HG03175 (cell line): ENCODE measurements around the gene GTSF1L.
"Not testable (repeated sequence)": the region's sequence is repeated elsewhere in the genome, so short reads cannot be mapped to it uniquely, and the experiment has no call there.

Experiments
- ATAC-seq: cut with Tn5 transposase; IDR thresholded peaks from one replicate; pipeline ENCODE4 v1.9.1; 2021; ENCODE audit warnings: mild to moderate bottlenecking, moderate library complexity; ENCODE audit not compliant: unreplicated experiment

Gene GTSF1L

DNA sequence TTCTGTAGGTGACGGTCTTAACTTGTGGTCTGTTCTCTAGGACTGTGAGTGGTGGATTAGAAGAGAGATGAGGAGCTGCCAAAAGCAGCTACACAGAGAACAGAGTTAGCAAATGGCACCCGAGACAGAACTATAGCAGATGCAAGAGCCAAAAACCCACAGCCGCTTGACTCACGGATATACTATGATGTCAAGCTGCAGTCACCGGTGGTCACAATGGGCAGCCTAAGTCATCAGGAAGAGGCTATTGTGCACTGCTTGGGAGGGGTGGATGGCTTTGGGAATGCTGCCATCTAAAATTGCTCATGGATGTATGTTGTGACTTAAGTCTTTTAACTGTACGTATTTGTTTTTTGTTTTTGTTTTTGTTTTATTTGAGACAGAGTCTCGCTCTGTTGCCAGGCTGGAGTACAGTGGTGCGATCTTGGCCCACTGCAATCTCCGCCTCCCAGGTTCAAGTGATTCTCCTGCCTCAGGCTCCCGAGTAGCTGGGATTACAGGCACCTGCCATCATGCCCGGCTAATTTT, at the start of gene GTSF1L:
GTSF1L (minus strand) TSS at position 192 of the 528 bp plus-strand sequence. CDS start 308 bp downstream, outside the sequence.
- ATAC-seq: no peak

DNA sequence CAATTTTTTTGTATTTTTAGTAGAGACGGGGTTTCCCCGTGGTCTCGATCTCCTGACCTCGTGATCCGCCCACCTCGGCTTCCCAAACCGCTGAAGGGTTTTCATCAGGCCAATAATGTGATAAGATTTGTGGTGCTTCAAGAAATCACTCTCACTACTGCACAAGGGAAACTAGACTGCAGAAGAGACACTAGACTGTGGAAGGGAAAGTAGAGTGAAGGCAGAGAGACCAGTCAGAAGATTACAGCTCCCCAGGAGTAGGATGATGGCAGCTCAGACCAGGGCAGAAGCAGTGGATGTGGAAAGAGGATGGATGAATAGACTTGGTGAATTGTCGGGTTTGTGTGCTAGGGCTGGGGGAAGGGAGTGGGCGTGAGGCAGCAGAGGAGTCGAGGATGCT, 48.0 kb upstream of the GTSF1L start:
- ATAC-seq: no peak

DNA sequence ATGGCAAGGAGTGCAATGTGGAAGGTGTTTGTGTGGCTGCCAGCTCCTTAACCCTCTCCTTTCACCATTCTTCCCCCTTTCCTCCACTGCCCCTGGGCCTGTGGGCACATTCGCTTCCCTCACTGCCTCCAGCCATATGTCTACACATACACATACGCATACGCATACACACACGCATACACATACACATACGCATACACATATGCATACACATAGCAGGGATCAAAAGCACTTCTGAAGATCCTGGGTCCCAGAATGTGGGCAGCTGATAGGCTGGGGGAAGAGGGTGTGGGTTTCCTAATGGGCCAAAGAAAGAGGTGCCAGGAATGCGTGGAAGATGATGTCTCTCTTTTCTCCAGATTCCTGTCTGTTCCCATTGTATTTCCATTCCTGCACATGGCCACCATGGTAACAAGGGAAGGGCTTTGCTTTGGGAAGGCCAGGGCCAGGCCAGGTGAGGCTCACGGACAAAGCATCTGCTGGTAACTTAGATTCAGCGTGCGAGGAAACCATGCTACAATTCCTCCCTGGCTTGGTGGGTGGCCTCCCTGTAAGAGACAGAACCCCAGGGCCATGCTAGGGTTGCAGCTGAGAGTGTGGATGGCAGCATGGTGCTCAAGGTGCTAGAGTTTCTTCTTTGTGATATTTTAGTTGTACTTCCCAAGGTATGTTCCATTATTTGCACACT, 44.8 kb upstream of the GTSF1L start:
- ATAC-seq: no peak

DNA sequence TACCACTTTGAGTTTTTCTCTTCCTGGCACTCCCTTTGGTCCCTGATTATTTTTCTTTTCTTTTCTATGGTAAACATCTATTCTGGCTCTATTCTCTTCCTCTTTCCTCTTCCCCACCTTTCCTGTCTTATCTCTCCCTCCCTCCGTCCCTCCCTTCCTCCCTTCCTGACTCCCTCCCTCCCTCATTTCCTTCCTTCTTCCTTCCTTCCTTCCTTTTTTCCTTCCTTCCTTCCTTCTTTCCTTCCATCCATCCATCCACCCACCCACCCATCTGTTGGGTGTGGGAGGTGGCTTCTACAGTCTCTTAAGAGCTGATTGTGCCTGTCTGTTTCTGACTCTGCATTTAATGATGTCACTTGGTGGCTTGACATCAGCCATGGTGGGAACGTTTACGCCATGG, 43.5 kb upstream of the GTSF1L start:
- no peak for ATAC-seq

DNA sequence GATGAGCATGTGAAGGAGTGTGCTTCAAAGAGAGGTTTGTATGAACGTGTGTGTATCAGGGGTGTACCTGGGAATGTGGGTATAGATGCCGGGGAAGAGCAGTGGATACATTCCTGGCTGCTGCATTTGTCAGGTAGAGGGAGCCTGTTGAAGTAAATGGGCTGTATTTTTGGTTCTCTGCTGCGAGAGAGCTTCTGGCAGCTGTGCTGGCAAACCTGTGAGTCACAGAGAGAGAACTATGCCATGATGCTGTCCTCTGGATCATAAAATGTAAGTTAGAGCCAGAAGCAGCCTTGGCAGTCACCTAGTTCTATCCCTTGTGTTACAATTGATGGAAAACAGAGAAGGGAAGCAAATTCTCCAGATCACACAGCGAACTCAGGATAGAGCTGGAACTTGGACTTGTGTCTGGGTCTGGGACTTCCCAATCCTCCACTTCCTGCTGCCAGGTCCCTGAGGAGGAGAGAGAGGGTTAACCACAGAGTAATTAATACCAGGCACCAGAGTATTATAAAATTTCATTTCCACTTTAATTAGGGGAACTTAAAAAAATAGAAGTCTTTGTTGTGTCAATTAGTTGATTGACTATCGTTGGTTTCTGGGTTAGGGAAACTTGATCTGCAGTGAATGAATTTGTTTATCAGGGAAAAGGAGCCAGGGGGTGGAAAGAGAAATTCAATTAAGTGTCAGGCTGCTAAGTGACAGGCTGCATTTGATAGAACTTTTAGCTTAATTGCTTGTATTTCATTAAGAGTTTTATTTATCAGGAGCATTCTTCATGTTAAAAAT, 41.1 kb upstream of the GTSF1L start:
- no peak for ATAC-seq

DNA sequence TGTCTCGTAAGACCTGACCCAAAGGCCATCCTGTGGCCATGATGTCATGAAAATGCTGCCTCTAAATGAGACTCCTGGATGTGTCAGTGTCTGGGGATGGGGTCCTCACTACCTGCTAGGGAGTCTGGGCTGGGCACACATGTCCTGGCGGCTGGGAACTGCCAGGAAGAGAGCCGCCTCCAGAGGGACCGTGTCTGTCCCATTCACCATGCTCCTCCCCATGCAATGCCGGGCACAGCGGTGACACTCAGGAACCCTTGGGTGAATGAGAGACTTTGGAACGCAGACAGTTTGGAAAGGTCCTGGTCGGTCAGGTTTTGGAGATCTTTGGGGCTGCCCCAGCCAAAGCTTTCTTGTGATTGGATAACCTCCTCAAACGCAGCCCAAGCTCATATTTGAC, 40.1 kb upstream of the GTSF1L start:
- no peak for ATAC-seq

DNA sequence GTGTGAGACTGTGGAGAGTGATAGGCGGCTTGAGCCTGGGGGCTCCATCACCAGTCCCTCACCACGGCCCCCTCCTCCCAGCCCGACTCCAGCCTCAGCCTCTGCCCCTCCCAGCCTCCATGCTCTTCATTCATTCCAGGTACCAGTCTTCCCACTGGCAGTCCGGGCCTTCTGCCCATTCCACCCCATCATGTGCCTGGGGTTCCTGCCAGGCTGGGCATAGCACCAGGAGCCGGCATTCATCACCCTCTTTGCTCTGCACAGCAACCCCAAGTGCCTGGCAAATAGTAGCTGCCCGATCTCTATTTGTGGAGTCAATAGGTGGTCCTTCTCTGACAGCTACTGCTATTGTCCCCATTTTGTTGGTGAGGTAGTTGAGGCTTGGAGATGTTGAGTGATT, 39.6 kb upstream of the GTSF1L start:
- ATAC-seq: no peak

DNA sequence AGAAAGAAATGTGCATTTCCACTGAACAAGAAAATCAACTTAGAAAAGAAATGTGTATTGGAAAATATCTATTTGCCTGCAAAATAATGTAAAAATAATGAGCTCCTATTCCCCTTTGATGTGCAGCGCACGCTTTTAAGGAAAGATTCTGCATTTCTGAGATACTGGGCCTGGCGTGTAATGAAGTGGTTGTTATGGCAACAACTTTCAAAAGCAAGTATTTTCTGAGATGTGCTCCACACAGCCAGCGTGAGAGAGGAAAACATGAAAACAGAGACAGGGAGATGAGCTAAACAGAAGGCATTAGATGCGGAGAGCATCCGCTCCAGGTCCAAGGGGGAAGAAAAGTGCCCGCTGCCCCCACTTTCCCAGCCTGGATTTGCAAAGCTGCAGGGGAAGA, 39.1 kb upstream of the GTSF1L start:
- no peak for ATAC-seq

DNA sequence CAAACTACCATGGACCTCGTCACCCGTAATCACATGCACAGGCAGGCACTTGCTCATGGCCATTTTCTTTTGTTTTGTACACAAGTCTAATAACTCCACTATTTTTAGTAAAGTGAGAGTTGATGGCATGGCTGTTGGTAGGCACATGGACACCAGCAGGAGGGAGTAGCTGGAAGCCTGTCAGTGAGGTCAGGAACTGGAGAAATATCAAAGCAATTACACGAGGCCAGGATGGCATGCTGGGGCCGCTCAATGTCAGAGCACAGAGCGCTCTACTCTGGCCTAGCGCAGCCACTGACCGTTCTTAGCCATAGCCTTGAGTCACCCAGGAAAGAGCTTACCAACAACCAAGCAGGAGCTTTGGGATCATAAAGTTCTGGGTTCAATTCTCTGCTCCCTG, 36.1 kb upstream of the GTSF1L start:
- no peak for ATAC-seq

DNA sequence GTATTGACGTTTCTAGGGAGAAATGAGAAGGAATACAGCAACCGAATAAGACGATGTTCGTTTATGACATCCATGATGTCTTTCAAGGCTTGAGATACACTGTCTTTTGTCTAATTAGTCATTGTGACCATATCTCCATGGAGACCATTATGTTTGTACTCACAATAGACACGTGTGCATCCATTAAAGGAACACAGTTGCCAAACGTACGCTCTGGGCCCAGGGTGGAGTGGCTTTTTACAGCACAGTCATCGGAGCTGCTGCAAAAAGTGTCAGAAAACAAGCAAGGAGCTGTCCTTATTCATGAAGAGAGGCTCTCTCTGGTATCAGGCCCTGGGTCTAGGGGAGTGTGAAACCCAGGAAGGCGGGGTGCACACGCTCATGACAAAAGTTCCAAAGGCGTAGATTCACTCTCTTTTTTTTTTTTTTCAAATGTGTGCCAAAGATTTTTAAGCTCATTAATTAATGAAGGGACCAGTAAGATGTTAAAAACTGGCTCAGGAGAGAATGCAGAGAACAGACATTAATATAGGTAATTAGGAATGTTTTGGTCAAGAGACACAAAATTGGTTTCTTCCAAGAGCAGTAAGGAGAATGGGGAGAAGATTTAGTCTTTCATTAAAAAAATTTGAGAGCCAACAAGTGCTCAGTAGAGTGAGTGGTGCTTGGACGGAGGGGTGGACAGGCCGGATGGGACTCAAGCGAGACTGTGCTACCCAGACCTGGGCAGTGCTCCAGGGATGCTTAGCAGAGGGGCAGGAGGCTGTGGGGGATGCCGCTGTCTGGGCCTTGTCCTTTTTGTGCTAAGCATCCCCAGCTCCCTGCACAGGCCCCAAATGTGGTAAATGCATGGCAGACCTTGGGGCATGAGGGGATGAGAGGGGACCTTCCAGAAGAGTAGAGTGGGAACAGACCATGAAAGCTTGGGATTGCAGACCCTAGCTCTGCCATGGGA, 34.9 kb upstream of the GTSF1L start:
- no peak for ATAC-seq

DNA sequence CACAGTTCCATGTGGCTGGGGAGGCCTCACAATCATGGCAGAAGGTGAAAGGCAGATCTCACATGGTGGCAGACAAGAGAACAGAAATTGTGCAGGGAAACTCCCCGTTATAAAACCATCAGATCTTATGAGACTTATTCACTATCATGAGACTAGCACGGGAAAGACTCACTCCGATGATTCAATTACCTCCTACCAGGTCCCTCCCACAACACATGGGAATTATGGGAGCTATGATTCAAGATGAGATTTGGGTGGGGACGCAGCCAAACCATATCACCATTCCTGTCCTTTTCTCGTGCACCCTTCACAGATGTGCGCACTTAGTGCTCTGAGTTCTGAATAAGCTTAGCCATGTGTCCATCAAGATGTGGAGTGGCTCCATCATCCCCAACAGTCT, 31.1 kb upstream of the GTSF1L start:
- ATAC-seq: not testable (repeated sequence)

DNA sequence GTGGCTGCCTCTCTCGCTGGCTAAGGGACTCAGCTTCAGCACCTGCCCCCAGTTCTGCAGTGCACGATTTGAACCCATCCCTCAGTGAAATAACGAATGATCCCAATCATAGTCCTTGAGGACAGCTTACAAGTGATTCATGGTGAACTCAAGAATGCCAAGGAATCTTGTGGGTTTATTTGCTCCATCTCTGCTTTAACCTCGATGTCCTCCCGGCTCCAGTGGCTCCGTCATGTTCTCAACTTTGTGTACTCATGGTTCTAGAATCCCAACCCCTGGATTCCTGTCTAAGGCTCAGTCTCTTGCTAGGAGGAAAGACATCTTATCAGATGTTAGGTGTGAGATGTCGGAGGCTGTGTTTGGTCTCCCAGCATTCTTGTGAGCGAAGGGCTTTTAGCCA, 29.0 kb upstream of the GTSF1L start:
- ATAC-seq: no peak

DNA sequence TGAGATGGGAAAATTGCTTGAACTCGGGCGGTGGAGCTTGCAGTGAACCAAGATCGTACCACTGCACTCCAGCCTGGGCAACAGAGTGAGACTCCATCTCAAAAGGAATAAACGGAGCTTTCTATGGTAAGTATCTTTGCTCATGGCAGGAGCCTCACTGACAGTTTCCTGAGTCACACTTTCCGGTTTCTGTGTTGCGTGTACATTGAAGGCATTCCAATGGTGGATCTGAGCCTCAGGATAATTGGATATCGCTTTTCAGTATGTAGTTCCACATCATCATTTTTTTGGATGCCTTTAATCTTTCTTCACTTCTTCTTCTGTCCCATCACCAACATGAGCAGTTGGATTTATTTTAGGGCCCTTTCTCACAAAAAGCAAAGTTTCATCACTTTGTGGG, 28.6 kb upstream of the GTSF1L start:
- ATAC-seq: no peak

DNA sequence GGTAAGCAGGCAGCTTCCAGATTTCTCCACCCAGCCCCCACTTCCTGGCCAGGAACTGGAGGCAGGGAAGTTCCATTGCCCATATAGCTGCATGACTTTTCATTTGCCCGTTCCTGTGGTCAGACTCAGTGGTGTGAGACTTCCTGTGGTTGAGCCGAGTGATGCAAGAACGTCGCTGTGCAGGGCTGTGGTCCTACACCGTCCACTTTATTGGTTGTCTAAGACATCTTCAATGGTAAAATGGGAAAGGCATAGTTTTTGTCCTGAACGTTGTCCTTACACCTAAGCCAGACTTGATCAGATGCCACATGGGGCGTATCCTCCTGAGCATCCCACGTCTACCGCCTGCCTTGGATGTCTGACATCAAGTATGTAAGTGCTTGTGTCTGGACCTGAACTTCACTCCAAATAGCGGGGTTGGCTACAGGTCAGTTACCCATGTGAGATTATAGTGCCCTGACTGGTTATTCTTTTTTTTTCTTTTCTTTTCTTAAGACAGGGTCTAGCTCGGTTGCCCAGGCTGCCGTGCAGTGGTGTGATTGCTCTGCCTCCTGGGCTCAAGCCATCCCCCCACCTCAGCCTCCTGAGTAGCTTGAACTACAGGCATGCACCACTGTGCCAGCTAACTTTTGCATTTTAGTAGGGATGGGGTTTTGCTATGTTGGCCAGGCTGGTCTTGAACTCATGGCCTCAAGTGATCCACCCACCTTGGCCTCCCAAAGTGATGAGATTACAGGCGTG, 25.9 kb upstream of the GTSF1L start:
- ATAC-seq: peak; percentile 59

DNA sequence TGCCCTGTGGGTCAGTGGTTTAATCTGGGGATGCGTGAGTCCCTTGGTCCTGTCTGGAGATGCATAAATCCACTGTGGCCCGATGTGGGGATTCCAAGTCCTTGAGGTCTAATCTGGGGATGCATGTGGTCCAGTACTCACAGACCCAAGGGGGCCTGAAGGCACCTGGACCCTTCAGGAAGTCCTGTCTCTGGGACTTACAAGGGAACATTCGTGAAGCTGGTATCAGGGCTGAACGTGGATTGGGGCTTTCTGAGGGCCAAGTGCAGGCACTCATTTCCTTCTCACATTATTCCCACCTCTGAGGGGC, 25.2 kb upstream of the GTSF1L start:
- ATAC-seq: no peak

DNA sequence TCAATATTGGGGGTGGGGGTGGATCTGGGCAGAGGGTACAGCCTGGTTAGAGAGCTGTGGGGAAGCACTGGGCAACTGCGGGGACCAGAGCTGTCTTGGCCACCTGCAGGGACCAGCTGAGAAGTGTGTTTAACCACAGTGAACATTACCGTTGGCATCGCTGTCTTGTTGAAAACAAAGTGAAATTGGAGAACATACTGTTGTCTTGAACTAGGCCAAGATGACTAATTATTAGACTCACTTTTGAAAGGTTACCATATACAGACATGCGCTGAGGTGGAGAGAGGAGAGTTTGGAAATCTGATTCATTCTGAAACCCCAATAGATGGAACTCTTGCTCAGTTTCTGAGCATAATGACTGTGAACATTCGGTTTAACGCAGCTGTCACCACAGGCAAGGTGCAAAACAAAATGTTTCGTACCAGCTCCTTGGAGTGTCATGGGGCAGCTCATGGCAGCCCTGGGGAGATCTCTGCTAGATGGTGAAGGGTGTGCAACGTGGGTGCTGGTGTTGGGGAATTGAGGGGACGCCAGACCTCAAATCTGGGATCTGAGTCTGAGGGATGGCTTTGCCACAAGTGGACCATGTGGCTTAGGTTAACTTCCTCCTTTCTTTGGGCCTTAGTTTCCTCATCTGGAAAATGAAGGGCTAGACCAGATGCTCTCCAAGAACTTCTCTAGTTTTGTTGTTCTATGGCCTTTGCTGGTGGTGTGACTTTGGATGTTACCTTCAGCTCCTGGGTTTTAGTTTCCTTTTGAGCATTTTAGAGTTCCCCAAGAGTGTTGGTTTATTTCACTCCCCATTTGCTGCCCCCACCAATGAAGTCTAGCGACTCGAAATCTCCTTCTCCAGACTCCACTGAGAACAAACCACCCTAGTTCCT, 24.6 kb upstream of the GTSF1L start:
- ATAC-seq: peak; percentile 74

DNA sequence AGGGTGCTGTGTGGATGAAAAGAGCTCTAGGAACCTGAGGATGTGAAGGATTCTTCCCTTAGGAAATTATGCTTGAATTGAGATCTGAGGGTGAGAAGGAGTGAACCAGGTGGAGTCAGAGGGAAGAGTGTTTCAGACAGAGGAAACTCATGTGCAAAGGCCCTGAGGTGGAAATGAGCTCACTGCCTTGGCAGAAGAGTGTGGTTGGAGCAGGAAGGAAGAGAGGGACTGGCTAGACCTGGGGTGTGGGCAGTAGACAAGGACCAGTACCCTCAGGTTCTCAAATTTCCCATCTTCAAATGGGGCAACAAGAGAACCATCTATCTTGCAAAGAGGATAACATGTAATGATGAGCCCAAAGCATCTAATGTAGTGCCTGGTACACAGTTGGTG, 24.0 kb upstream of the GTSF1L start:
- no peak for ATAC-seq

DNA sequence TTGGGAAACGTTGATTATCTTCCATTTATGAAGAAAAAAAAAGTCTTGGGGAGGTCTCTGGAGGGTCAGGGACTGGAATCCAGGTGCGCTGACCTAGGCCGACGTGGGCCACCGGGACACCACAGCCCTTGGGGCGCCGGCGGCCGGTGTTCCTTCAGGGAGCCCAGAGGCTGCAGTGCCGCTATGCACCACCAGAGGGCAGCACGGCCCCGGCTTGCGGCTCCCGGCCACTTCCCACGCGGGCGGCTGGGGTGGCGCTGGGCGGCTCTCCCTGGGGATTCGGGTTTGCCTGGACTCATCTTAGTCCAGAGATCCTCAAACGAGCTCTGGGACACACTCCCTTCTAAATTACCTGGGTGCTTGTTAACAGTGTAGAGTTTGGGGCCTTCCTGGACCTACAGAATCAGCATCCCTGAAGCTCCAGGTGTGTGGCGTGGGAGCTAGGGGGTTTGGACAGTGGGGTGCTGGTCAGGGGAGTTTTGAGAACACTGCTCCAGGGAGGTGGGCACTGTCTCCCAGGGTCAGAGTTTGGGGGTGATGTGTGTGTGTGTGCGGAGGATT, 23.0 kb upstream of the GTSF1L start:
- ATAC-seq: no peak

DNA sequence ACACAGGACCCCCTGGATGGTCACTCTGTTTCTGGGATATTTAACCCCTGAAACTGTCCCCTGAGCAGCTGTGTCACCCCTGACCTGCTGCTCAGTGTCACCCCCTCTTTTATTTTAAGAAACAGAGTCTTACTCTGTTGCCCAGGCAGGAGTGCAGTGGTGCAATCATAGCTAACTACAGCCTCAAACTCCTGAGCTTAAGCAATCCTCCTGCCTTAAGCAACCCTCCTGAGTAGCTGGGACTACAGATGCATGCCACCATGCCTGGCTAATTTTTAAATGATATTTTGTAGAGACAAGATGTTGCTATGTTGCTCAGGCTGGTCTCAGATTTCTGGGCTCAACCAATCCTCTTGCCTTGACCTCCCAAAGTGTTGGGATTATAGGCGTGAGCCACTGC, 21.5 kb upstream of the GTSF1L start:
- ATAC-seq: no peak
